Activated T-helper 1 cell treated with anti-CD3 and anti-CD28 coated beads, Interleukin-12 subunit alpha, Interleukin-12 subunit beta, Interleukin-2, Interleukin-4 antibody, amounts not matched to agents 30 ng/mL and 10 ng/mL and 1 ng/mL, durations not matched to agents 14 hours and 24 hours and 36 hours (primary cell): ENCODE measurements around the gene PCTP. TPM values are rescaled to one million over a fixed set of nuclear protein-coding genes. Genes with fewer than 3 reads are reported as not detected.

Experiments
- DNase-seq: peaks from one replicate; pipeline ENCODE4 v3.0.0; 2021; ENCODE audit warnings: low spot score
- H3K27ac Mint-ChIP-seq: one replicate; pipeline ENCODE4 v1.8.0; 2021; ENCODE audit warnings: mild to moderate bottlenecking, mixed read lengths
- H3K27me3 Mint-ChIP-seq: one replicate; pipeline ENCODE4 v1.8.0; 2022; ENCODE audit warnings: mild to moderate bottlenecking, moderate library complexity, mixed read lengths; ENCODE audit not compliant: insufficient read depth
- H3K36me3 Mint-ChIP-seq: one replicate; pipeline ENCODE4 v1.8.0; 2021; ENCODE audit warnings: low read depth, mixed read lengths
- H3K4me1 Mint-ChIP-seq: one replicate; pipeline ENCODE4 v1.8.0; 2021; ENCODE audit warnings: low read depth, mixed read lengths
- H3K4me3 Mint-ChIP-seq: one replicate; pipeline ENCODE4 v1.8.0; 2021; ENCODE audit warnings: mild to moderate bottlenecking, moderate library complexity, mixed read lengths
- H3K9me3 Mint-ChIP-seq: one replicate; pipeline ENCODE4 v1.8.0; 2021; ENCODE audit warnings: mixed read lengths
- intact Hi-C: fragments of 100-400 bp; cut with micrococcal nuclease; formaldehyde crosslinking; loops from one replicate; pipeline ENCODE4 v1.15.1; 2024
- total RNA-seq: library from RNA; stranded (reverse); gene quantifications from 2 replicates; pipeline ENCODE4 v1.2.3, GENCODE V29; 2022

PCTP gene
- 7.7 and 8.4 TPM in 2 replicates for total RNA-seq

GRCh38 chr17:55750750-55751657 lies at the start of gene PCTP:
PCTP (plus strand) TSS chr17:55751051; CDS start chr17:55751104, 53 bp downstream.
- Mint-ChIP-seq H3K9me3 (no peaks in the 10 kb centered on the region), H3K27me3 (peaks cover 23% of the 10 kb centered on the region), H3K4me3 (peak within 1 kb of the TSS; percentile 87), H3K27ac (peak within 1 kb of the TSS; percentile 2), H3K36me3 (no peaks in the 10 kb centered on the region), H3K4me1 (peaks cover 12% of the 10 kb centered on the region)
- intact Hi-C loops: loop anchor here (1.0 to 2.0 kb wide), 3 partner anchors 17 to 782 kb away; partner anchors contain the start of genes COX11 and STXBP4
- DNase-seq: peak; percentile 85

- Mint-ChIP-seq H3K4me1 (no peaks in the 10 kb centered on the region), H3K27me3 (peaks cover 18% of the 10 kb centered on the region), H3K36me3 (no peaks in the 10 kb centered on the region), H3K9me3 (peaks cover 11% of the 10 kb centered on the region), H3K27ac (no peak overlapping the region), H3K4me3 (no peak overlapping the region)
- DNase-seq: no peak
- intact Hi-C loops: no loop called here
Observed at GRCh38 chr17:55702150-55702549, 48.7 kb upstream of the PCTP start.

GRCh38 chr17:55704401-55704800 lies 46.5 kb upstream of the PCTP start:
- Mint-ChIP-seq H3K36me3 (no peaks in the 10 kb centered on the region), H3K27me3 (peaks cover 25% of the 10 kb centered on the region), H3K4me3 (no peak overlapping the region), H3K9me3 (peaks cover 11% of the 10 kb centered on the region), H3K27ac (no peak overlapping the region), H3K4me1 (no peaks in the 10 kb centered on the region)
- intact Hi-C loops: no loop called here
- no peak for DNase-seq

GRCh38 chr17:55705847-55706246 lies 45.0 kb upstream of the PCTP start:
- no peaks in the 10 kb centered on the region for H3K4me1 Mint-ChIP-seq
- H3K4me3 Mint-ChIP-seq: no peak overlapping the region
- DNase-seq: no peak
- peaks cover 11% of the 10 kb centered on the region for H3K9me3 Mint-ChIP-seq
- H3K36me3 Mint-ChIP-seq: no peaks in the 10 kb centered on the region
- peaks cover 24% of the 10 kb centered on the region for H3K27me3 Mint-ChIP-seq
- no peak overlapping the region for H3K27ac Mint-ChIP-seq
- intact Hi-C loops: no loop called here

GRCh38 chr17:55706808-55707773 lies 43.8 kb upstream of the PCTP start:
- Mint-ChIP-seq H3K36me3 (no peaks in the 10 kb centered on the region), H3K4me3 (no peak overlapping the region), H3K9me3 (no peaks in the 10 kb centered on the region), H3K27me3 (peaks cover 17% of the 10 kb centered on the region), H3K4me1 (no peaks in the 10 kb centered on the region), H3K27ac (no peak overlapping the region)
- DNase-seq: no peak
- intact Hi-C loops: no loop called here

- intact Hi-C loops: no loop called here
Observed at GRCh38 chr17:55708175-55708974, 42.5 kb upstream of the PCTP start.

GRCh38 chr17:55709440-55709839 lies 41.4 kb upstream of the PCTP start:
- DNase-seq: no peak
- intact Hi-C loops: no loop called here
- no peaks in the 10 kb centered on the region for H3K9me3 Mint-ChIP-seq
- no peaks in the 10 kb centered on the region for H3K36me3 Mint-ChIP-seq
- H3K27me3 Mint-ChIP-seq: peaks cover 12% of the 10 kb centered on the region
- no peak overlapping the region for H3K27ac Mint-ChIP-seq
- H3K4me1 Mint-ChIP-seq: no peaks in the 10 kb centered on the region
- no peak overlapping the region for H3K4me3 Mint-ChIP-seq

More at GRCh38 chr17:55708175-55708974, 42.5 kb upstream of the PCTP start:
- peaks cover 12% of the 10 kb centered on the region for H3K27me3 Mint-ChIP-seq
- H3K27ac Mint-ChIP-seq: no peak overlapping the region
- DNase-seq: no peak
- H3K4me1 Mint-ChIP-seq: no peaks in the 10 kb centered on the region
- no peak overlapping the region for H3K4me3 Mint-ChIP-seq
- no peaks in the 10 kb centered on the region for H3K36me3 Mint-ChIP-seq
- H3K9me3 Mint-ChIP-seq: no peaks in the 10 kb centered on the region

GRCh38 chr17:55709984-55710383 lies 40.9 kb upstream of the PCTP start:
- H3K36me3 Mint-ChIP-seq: no peaks in the 10 kb centered on the region
- H3K27ac Mint-ChIP-seq: no peak overlapping the region
- intact Hi-C loops: no loop called here
- no peak for DNase-seq
- no peak overlapping the region for H3K4me3 Mint-ChIP-seq
- no peaks in the 10 kb centered on the region for H3K4me1 Mint-ChIP-seq
- H3K9me3 Mint-ChIP-seq: no peaks in the 10 kb centered on the region
- peaks cover 10% of the 10 kb centered on the region for H3K27me3 Mint-ChIP-seq

- Mint-ChIP-seq H3K36me3 (no peaks in the 10 kb centered on the region), H3K9me3 (no peaks in the 10 kb centered on the region), H3K27ac (no peak overlapping the region), H3K4me3 (no peak overlapping the region), H3K4me1 (no peaks in the 10 kb centered on the region), H3K27me3 (peaks cover 10% of the 10 kb centered on the region)
- intact Hi-C loops: no loop called here
- no peak for DNase-seq
Observed at GRCh38 chr17:55710410-55710809, 40.4 kb upstream of the PCTP start.

- Mint-ChIP-seq H3K4me3 (no peak overlapping the region), H3K4me1 (no peaks in the 10 kb centered on the region), H3K9me3 (no peaks in the 10 kb centered on the region), H3K36me3 (no peaks in the 10 kb centered on the region), H3K27ac (no peak overlapping the region), H3K27me3 (peaks cover 10% of the 10 kb centered on the region)
- no peak for DNase-seq
- intact Hi-C loops: no loop called here
Observed at GRCh38 chr17:55710829-55711496, 39.9 kb upstream of the PCTP start.

GRCh38 chr17:55717432-55717831 lies 33.4 kb upstream of the PCTP start:
- Mint-ChIP-seq H3K9me3 (no peaks in the 10 kb centered on the region), H3K4me1 (no peaks in the 10 kb centered on the region), H3K27me3 (peaks cover 10% of the 10 kb centered on the region), H3K36me3 (no peaks in the 10 kb centered on the region), H3K27ac (no peak overlapping the region), H3K4me3 (no peak overlapping the region)
- intact Hi-C loops: no loop called here
- no peak for DNase-seq
